ENCODE results near the gene PPFIBP1. TPM values are rescaled to one million over a fixed set of nuclear protein-coding genes. Genes with fewer than 3 reads are reported as not detected.
A peak's percentile ranks its signal among the peaks of the same experiment; 100 is the strongest.

Gene PPFIBP1
- total RNA-seq, 1 donor from 2014 or later, result 117 TPM

- H3K4me3 ChIP-seq, result no peak overlapping the region
- DNase-seq (no peak), ATAC-seq (no peak)
- no peaks in the 10 kb centered on the region for H3K27me3 ChIP-seq (ENCODE audit: low read depth)
- no peak overlapping the region for H3K27ac ChIP-seq
- no peaks in the 10 kb centered on the region for H3K36me3 ChIP-seq
- H3K9me3 ChIP-seq, result no peaks in the 10 kb centered on the region
- TF ChIP-seq, protein P1, sequence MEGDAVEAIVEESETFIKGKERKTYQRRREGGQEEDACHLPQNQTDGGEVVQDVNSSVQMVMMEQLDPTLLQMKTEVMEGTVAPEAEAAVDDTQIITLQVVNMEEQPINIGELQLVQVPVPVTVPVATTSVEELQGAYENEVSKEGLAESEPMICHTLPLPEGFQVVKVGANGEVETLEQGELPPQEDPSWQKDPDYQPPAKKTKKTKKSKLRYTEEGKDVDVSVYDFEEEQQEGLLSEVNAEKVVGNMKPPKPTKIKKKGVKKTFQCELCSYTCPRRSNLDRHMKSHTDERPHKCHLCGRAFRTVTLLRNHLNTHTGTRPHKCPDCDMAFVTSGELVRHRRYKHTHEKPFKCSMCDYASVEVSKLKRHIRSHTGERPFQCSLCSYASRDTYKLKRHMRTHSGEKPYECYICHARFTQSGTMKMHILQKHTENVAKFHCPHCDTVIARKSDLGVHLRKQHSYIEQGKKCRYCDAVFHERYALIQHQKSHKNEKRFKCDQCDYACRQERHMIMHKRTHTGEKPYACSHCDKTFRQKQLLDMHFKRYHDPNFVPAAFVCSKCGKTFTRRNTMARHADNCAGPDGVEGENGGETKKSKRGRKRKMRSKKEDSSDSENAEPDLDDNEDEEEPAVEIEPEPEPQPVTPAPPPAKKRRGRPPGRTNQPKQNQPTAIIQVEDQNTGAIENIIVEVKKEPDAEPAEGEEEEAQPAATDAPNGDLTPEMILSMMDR (IDR thresholded peaks at IDR 0.05), result no peak
- H3K4me1 ChIP-seq, result peaks cover 29% of the 10 kb centered on the region
- intact Hi-C loops (cut with DNase I), result no loop called here
These were observed 80.4 kb downstream of the PPFIBP1 start for GRCh38 chr12:27604431-27604830.

DNA sequence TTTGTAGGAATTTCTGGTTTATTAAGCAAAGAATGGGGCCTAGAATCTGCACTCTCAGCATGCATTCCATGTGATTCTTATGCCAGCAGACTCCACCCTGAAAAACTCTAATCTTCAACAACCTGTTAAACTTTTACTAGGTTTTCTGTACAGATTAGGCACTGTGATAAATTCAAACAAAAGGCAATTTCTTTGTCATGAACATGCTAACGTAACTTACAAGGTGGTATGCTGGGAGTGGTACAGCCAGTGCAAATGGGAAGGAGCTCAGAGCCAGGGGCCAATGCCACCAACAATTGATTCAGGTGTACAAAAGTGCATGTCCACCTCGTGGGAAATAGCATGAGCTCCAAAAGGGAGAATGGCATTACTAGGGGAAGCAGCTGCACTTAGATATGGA, 83.0 kb downstream of the PPFIBP1 start:
- ATAC-seq (peak in 1 of 2 donors; percentile 12), DNase-seq (no peak)
- intact Hi-C loops (cut with DNase I), result no loop called here
- Histone ChIP-seq H3K27me3 (ENCODE audit: low read depth) (no peaks in the 10 kb centered on the region), H3K4me3 (no peak overlapping the region), H3K9me3 (no peaks in the 10 kb centered on the region), H3K4me1 (peaks cover 25% of the 10 kb centered on the region), H3K36me3 (no peaks in the 10 kb centered on the region), H3K27ac (no peak overlapping the region)
- TF ChIP-seq, protein P1 (IDR thresholded peaks at IDR 0.05), result no peak

GRCh38 chr12:27607591-27607990, 83.6 kb downstream of the PPFIBP1 start:
- ATAC-seq, result no peak
- Histone ChIP-seq H3K4me1 (peaks cover 25% of the 10 kb centered on the region), H3K36me3 (no peaks in the 10 kb centered on the region), H3K27me3 (ENCODE audit: low read depth) (no peaks in the 10 kb centered on the region), H3K27ac (no peak overlapping the region), H3K9me3 (no peaks in the 10 kb centered on the region), H3K4me3 (no peak overlapping the region)
- intact Hi-C loops (cut with DNase I), result no loop called here
- no peak for DNase-seq
- TF ChIP-seq, protein P1 (IDR thresholded peaks at IDR 0.05), result no peak

DNA sequence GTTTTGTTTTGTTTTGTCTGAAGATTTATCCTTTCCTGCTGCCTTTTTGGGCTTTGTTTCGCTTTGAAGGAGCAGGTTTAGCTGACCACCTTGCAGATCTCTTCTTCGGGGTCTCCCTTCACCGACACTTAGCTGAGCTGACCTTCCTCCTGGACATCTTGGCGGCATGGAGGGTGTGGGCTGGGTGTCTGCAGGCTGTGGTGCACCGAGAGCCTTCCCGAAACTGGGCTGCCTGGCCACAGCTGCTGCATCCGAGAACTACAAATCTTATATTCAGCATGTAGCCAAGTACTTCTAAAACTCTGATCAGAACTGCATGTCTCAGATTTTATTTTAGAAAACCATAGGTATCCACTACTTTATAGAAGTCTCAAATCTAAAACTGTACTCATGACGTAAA, 84.9 kb downstream of the PPFIBP1 start:
- no peaks in the 10 kb centered on the region for H3K9me3 ChIP-seq
- no peak for DNase-seq
- TF ChIP-seq, protein P1 (IDR thresholded peaks at IDR 0.05), result no peak
- no peaks in the 10 kb centered on the region for H3K27me3 ChIP-seq (ENCODE audit: low read depth)
- no peak overlapping the region for H3K27ac ChIP-seq
- no peaks in the 10 kb centered on the region for H3K36me3 ChIP-seq
- peak overlapping the region; percentile 5 for H3K4me3 ChIP-seq
- H3K4me1 ChIP-seq, result peaks cover 25% of the 10 kb centered on the region
- ATAC-seq, result no peak
- intact Hi-C loops (cut with DNase I), result no loop called here

GRCh38 chr12:27610374-27610773, 86.4 kb downstream of the PPFIBP1 start:
- H3K4me3 ChIP-seq, result no peak overlapping the region
- no peak for DNase-seq
- intact Hi-C loops (cut with DNase I), result no loop called here
- H3K4me1 ChIP-seq, result peaks cover 25% of the 10 kb centered on the region
- H3K9me3 ChIP-seq, result no peaks in the 10 kb centered on the region
- H3K36me3 ChIP-seq, result no peaks in the 10 kb centered on the region
- H3K27ac ChIP-seq, result no peak overlapping the region
- TF ChIP-seq, protein P1 (IDR thresholded peaks at IDR 0.05), result no peak
- ATAC-seq, result no peak
- no peaks in the 10 kb centered on the region for H3K27me3 ChIP-seq (ENCODE audit: low read depth)

DNA sequence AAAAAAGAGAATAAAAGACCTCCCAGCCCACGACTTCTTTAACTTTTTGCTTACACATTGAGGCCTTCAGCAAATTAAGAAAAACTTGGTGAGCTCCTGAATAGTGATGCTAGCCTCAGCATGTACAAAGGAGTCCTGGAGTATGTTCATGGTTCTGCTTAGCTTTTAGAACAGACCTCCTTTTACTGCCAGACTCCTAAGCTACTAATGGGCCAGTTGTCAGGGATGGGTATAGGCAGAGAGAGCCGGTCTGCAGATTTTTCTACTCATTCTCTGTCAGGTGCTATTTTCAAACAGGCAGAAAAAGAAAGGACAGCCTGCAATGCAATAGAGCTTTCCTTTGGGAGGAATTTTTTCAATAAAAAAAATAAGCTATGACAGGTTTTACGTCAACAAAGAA, 90.4 kb downstream of the PPFIBP1 start:
- TF ChIP-seq, protein P1 (IDR thresholded peaks at IDR 0.05), result no peak
- peaks cover 31% of the 10 kb centered on the region for H3K4me1 ChIP-seq
- intact Hi-C loops (cut with DNase I), result no loop called here

More for the DNA sequence above, 90.4 kb downstream of the PPFIBP1 start:
- ATAC-seq (no peak), DNase-seq (no peak)
- Histone ChIP-seq H3K36me3 (no peaks in the 10 kb centered on the region), H3K9me3 (no peaks in the 10 kb centered on the region), H3K27ac (no peak overlapping the region), H3K27me3 (ENCODE audit: low read depth) (no peaks in the 10 kb centered on the region), H3K4me3 (no peak overlapping the region)

Data from lower lobe of right lung (tissue), 2 donors.